IPS DF 19.7 (cell line): ENCODE measurements around the gene HRH1.

Experiments used
- DNase-seq: peaks from one replicate; pipeline ENCODE4 v3.0.0-alpha.2; 2013; ENCODE audit warnings: low read depth, low spot score

The HRH1 gene

DNA sequence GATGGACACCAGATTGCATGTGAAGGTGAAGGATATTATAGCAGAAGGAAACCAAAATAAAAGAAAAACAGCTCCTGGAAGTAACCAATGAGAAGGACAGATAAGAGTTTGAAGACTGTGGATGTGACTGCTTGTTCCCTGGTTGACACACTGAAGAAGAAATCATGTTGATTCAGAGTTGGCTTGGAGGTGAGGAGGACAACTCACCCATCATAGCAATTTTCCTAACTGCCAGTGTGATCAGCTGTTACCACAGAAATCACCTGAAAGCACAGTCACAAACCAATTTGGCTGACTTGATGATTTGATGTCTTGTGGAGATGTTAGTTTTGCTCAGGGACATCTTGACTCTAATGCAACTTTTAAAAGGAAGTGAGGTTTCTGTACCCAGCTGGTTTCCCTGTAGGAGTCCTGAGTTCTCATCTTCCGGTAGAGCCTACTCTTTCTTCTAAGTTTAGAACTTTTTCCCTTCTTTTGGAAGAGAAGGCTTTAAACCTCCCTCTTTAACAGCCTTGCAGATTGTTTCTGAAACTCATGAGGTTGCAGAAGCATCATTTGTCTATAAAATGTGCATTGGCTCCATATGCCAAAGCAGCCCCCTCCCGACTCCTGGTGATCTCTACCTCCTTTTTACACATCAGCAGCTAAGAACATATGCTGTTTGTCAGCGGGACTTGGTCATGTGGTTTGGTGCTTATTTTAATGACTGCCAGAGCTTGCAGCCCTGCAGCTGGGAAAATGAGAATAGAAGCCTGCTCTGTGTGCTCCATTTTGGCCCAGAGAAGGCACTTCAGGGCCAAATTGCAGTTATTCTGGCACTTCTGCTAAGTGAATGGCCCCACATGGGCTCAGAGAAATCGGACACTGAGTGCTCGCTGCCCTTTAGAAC, 128.2 kb downstream of the HRH1 start:
- DNase-seq: no peak

DNA sequence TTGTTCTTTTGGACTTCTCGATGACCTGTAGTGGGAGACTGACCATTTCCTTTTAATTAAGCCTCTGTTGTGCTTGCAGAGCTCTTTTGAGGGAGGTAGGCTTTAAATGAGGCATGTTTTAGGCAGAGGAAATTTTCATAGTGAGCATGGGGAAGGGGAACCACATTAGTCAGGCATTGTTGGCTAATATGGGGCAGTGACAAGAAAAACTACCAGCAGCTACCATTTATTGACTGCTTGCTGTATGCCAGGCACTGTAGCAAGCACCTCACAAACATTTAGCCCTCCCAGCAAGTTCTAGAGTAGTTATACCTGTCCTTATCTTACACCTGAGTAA, 128.8 kb downstream of the HRH1 start:
- DNase-seq: no peak

DNA sequence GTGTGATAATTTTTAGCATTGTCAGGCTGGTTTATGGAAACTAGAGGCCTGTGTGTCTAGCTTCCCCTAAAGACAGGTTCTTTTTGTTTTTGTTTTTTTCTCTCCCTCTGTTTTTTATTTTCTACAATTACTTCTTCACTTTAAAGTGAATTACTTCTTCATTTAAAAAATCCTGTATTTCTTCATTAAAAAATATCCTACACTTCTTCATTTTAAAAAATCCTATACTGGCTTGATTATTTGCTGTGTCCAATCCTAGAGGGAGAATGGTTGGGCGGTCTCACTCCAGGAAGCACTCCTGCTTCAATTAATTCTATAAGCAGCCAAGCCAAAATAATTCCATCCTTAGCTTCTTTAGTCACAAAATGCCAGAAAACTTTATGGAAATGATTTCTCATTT, 129.7 kb downstream of the HRH1 start:
- DNase-seq: no peak

DNA sequence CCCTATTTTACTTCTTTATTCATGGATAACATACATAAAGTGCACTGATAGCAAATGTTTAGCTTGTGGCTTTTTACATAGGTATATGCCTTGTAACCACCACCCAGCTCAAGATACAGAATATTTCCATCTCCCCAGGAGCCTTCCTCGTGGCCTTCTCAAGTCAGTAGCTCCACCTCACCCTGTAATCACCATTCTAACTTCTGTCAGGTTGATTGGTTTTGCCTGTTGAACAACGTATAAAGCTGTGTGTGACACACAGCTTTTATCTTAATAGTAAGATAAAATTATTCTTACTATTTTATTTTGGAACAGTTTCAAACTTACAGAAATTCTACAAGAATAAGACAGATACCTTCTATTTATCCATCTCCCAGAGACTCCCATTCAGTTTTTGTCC, 131.2 kb downstream of the HRH1 start:
- DNase-seq: no peak

DNA sequence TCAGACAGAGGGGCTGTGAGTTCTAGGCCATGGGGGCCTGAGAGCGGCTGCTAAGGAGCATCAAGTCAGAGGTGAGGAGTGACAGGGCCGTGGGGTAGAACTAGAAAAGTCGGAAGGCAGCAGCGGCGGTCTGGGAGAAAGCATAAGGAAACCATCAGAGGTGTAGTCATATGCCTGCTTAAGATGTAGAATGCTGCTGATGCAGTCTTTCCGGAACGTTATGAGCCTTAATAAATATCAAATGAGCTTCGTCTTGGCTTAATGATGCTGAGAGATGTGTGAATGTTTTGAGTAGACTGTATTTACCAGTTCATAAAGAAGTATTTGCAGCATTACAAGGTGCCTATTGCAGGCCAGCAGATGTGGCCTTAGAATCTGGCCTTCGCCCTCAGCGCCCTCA, 133.1 kb downstream of the HRH1 start:
- DNase-seq: no peak

DNA sequence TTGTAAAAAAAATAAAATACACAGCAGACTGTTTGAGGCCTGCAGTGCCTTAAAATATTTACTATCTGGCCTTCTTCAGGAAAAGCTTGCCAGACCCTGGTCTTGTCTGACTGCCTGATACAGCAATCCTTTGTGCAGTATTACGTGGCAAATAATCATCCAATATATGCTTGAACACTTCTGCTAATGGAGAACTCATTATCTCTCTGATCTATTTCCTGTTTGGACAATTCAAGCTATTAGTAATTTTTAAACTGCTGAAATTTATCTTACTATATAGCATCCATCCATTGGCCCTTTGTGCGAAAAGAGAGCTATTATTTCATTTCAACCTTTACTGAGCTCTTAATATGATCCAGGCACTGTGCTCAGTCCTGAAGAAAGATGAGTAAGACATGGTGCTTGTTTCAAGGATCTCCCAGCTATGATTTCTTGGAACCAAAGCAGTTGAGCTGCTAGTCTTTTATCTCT, 133.8 kb downstream of the HRH1 start:
- DNase-seq: no peak

DNA sequence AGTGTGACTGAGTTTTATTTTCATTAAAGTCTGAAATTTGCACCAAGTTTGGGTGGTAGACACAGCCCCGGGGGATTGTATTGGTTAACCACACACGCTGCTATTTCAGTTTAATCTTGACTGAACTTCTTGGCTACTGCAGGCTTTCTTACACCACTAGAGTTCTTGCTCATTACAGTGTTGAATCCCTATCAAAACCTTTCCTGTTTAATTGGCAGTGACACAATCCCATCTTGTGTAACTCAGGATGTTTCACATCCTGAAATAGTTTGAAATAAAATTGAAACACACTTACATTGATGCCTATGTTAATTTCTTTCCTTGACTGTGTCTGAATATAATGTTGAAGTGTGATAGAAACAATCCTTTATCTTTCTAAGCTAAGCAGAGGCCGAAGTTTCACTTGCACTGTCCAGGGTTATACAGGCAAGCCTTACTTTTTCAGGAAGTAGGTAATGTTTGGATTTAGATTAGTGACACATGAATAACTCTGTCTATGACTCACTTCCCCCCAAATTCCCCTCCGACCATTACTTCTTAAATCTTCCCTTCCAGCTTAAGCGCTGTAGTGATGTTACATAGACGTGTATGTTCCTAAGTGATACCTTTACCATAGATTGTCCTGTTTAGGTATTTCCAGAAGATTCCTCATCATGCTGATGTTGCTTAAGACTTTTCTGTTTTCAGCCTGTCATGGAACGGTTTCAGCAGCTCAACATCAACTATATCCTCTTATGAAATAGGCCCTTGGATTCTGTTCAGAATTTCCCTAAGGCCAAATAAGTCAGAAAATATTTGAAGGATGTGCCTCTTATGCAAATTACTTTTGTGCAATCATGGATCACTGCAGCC, 134.7 kb downstream of the HRH1 start:
- DNase-seq: no peak

DNA sequence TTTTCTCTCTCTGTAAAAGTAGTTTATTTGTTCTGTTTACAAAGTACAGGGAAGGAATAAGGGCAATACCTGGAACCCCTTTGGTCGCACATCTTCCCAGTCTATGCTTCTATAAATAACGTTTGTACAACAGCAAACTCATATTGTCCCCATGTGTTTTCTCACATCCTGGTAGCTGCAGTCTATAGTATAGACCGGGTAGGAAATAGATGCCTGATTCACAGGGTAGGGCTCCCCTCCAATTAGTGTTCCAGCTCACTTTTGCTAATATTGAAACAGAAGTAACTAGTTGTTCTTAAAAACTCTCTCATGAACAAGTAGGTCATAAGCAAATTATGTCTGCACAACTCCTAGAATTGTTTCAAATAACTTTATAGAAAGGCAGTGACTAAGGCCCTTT, 135.6 kb downstream of the HRH1 start:
- no peak for DNase-seq

DNA sequence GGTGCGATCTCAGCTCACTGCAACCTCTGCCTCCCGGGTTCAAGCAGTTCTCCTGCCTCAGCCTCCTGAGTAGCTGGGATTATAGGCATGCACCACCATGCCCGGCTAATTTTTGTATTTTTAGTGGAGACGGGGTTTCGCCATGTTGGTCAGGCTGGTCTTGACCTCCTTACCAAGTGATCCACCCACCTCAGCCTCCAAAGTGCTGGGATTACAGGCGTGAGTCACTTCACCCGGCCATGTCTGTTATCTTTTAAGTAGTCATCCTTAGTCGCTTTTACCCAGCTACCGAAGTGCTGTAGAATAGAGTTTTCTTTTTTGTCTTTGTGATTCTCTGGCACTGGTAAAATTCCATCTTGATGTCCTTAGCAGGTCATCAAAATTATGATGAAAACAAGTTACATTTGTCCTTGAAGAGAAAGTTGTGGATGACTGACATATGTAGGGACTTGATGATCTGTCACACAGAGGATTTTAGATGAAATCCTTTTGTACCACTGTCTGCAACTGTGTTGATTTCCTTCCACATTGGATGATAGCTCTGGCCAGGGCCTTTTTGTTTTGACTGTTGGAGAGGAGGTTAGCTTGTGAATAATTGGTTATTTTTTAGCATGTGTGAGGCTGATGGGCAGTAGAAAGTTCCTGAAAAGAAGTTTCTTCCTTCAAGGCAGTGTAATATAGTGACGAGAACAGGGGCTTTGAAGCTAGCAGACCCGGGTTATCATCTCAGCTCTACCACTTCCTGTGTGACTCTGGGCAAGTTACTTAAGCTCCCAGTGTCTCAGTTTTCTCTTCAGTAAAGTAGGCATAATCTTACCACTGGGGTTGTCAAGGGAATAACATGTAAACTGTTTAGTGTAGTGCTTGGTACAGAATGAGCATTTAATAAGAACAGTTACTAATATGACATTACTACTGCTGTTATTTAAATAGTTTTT, 136.7 kb downstream of the HRH1 start:
- no peak for DNase-seq

DNA sequence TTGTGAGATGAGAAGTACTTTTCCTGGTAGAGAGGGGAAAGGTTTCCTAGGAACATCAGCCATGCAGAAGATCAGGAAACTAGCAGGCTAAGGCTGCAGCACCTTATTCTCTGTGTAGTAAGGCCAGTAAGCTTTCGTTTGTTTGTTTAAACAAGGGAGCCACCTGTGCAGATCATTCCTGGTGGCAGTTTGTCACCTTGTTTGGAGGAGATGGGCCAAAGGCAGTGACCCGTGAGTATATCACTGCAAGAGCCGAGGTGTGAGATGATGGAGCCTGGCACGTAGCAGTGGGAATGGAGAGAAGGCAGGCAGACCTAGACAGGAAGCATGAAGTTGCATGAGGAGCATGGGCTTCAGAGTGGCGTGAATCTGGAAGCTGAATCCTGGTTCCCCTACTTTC, 137.5 kb downstream of the HRH1 start:
- DNase-seq: no peak

DNA sequence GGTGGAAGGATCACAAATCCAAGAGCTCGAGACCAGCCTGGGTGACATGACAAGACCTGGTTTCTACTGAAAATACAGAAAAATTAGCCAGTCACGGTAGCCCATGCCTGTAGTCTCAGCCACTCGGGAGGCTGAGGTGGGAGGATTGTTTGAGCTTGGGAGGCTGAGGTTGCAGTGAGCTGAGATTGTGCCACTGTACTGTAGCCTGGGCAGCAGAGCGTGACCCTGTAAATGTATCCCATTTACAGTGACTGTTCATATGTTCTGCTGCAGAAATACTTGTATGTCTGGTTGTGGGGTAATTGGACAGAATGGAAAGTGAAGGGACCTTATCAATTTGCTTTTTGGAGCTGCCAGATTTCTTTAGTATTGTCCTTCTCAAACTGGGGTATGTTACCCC, 142.8 kb downstream of the HRH1 start:
- no peak for DNase-seq

DNA sequence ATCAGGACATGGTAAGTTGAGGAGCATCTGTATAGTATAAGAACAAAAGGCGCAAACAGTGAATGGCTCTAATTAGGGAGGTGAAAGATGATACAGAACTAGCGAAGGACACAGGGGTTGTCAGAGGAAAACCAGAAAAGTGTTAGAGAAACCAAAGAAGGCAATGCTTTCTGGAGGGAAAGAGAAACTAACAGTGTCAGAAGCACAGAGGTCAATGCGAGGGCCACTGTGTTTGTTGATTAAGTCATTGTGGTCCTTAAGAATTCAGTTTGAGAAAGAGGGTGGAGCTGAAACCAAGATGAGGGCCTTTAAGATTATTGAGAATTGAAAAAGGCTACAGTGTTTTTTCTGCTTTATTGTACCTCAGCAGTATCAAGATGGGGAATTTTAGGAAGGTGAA, 146.7 kb downstream of the HRH1 start:
- DNase-seq: no peak

DNA sequence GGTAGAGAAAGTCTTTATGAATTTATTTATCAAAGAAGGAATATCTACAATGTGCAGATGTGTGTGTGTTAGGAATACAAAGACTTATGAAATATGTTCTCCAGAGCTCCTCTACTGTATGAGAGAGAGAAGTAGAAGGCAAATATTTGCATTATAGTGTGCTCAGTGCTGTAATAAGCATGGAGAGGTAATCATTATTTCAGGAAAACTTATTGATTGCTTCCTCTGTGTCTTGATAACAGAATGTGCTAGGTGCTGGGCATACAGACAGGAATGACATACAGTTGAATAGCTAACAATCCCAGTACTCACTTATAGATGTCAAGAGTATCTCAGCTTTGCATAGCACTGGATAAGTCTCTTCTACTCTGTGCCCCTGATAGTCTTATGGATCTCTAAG, 148.2 kb downstream of the HRH1 start:
- DNase-seq: no peak

DNA sequence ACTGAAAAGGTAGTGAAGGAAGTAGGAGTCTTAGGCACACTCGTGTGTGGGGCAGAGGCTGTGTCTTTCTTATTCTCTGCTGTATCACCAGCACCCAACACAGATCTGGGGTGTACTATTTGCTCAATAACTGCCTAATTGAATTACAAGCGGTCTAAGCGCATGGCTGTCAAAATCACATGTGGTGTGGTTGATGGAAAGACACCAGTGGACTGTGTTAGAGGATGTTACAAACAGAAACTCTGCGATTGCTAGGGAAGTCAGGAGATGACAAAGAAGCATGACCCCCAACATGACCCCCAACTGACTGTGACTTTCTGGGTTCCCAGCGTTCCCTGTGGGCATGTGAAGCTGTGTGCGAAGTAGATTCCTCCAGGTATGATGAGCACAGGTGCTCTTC, 149.9 kb downstream of the HRH1 start:
- DNase-seq: no peak

DNA sequence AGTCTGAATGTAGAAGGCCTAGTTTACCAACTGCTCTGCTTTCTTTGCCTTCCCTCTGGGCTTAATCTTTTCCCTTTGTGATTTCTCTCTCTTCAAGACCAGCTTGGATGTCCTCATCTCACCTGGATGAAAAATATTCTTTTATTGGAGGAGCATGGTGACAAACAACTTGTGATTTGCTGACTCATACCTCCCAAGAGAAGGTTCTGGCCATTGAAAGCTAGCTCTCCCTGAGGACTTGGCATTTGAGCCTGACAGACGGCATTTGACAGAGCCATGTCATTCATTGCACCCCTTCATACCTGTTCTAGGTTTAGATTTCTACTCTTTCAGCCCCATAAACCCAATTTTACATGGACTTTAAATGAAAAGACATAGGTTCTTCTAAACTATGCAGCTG, 151.2 kb downstream of the HRH1 start:
- no peak for DNase-seq

DNA sequence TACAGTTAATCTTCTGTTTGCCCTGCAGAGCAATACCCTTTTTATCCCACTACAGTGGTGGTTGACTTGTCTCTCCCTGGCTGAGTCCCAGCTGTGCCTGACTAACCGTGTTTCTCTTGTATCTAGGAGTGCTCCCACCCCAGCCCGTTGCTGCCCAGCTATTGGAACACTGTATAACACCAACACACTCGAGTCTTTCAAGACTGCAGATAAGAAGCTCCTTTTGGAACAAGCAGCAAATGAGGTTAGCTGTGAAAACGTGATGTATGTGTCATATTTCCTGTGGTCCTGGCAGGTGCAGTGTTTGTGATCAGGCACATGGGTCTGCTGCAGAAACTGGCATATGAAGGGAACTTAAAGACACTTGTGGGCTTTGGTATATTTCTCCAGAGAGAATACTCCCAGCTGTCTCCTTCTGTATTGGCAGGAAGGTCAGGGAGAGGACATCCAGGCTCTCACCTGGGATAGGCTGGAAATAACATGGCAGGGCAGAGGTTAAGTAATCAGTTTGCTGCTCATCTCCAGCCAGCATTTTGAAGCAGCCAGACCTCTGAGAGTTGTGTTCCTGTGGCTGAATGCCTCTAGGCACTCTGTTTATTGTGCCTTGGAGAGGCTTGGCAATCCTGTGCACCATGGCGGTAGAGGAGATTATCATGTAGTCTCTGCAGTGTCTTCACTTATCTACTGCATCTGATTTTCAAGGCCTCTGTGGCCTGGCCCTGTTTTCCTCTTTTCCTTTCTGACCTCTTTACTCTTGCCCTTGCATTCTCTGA, 152.7 kb downstream of the HRH1 start:
- DNase-seq: no peak

DNA sequence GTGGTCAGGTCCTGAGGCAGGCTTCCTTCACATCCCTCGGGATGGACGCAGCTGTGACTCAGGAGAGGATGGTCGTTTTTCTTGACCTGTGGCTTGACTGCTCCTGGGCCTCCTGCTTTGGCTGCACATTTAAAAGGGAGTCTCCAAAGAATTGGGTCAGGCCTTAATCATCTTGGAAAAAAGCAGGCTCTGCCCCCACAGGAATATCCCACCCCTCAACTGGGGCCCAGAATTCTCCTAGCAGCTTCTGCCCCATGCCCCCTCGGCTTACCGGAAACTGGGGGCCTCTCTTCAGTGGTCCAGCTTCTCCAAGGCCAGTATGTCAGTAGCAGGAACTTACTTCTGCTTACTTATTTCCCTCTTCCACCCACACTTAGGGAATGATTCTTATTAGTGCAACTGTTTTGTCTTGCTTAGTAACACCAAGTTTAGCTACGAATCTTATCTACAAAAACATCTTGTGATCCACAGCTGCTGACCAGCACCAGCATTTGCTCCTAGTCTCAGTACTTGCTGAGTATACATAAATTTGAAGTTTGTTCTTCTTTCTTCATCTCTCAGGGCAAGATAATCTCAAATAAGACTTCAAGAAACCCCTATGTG, 153.6 kb downstream of the HRH1 start:
- no peak for DNase-seq

DNA sequence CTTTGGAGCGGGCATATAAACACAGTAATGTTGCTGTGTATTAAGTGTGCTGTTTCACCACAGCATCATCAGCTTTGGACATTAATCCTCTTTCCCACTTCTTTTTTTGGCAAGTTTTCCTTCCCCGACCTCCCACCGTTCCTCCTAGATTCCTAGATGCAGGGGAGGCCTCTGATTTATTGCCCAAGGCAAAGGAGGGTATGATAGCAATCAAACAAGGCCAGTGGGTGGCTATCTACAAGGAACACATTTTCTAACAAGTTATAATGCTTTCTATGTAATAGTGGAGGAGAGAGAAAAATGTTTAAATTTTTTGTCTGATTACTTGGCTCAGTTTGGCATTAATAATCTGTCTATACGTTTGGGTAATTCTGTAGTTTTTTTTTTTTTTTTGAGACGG, 156.0 kb downstream of the HRH1 start:
- no peak for DNase-seq

DNA sequence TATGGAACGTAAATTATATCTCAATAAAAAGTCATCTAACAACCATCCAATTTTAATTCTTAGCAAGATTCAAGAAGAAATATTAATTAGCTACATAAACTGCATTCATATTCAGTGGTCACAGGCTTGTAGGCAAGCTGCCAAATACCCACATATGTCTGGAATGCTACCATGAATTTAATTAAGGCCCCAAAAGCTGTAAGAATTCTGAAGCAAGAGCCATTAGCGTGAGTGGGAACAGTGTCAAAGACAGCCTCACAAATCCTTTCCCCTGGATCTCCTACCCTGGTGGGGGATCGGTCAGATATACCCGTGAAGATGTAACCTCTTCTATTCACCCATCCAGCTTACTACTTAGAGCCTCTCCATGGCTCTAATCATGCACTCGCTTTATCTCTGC, 157.9 kb downstream of the HRH1 start:
- no peak for DNase-seq
